Activated effector memory CD4-positive, alpha-beta T cell treated with Interleukin-2 at 50 U/mL for 16 hours (primary cell): ENCODE results near the gene SIRT5.

Source experiments
- DNase-seq: peaks from one replicate; pipeline ENCODE4 v3.0.0-alpha.2; 2020

Gene SIRT5

GRCh38 chr6:13554929-13555333 lies 19.5 kb upstream of the SIRT5 start:
- DNase-seq, result no peak

- no peak for DNase-seq
These were observed 16.6 kb upstream of the SIRT5 start for GRCh38 chr6:13557841-13558240.

- no peak for DNase-seq
These were observed 15.7 kb upstream of the SIRT5 start for GRCh38 chr6:13558718-13559117.

DNA sequence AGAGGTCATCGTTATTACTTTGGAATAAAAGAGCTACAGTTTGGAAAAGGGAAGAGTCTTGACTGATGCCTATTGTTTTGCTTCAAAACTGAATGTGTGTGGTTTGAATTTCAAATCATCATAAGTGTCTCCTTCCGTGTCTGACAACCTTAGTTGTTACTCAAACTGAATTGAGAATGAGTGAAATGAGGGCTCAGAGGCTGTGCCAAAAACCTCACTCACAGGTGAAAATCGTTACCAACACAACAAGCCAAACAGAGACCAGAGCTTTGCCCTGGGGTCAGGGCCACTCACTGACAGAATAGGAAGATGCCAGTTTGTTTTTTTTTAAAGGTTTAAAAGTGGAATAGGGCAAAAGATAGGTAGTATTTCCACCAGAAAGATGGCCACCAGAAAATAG lies 15.2 kb upstream of the SIRT5 start:
- DNase-seq, result no peak

DNA sequence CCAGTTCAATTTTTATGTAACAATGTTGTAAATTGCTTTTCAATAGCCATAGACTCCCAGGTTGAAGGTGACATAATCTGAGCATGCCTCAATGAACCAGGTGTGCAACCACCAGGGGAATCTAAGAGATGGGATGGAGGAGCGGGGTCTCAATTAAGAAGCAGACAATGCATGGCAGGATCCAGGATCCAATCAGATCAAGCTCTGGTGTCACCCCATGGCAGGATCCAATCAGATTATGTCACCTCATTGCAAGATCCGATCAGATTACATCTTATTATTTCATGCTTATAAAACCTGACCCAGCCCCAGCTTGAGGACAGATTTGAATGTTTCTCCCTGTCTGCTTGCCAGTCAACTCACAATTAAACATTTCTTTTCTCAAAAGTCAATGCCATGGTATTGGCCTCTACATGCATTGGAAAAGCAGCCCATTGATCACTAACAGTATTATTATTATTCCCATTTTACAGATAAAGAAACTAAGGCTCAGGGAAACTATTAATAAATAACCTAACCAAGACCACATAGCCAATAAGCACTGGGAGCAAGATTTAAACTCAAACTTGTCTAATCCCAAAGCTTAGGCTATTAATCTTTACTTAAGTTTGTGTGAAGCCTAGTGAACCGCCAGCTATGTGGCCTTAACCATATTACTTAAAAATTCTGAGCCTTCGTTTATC lies 14.3 kb upstream of the SIRT5 start:
- no peak for DNase-seq

DNA sequence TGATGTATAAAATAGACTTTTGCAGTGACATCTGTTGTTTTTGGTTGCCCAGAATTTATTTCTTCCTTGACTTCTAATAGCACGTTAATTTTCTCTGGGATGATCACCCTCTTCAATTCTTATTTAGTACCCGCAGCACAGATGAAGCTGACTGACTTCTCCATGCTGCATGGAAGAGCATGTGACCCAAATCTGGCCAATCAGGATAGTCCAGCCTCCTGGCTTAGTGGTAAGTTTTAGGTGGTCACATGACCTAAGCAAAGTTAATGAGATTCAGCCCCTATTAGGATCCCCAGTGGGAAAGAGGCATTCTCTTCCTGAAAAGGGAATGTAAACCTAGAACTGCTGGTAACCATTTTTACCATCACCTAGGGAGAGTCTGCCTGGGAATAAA lies 13.8 kb upstream of the SIRT5 start:
- DNase-seq, result no peak

- DNase-seq, result no peak
These were observed 12.7 kb upstream of the SIRT5 start for GRCh38 chr6:13561624-13562267.

DNA sequence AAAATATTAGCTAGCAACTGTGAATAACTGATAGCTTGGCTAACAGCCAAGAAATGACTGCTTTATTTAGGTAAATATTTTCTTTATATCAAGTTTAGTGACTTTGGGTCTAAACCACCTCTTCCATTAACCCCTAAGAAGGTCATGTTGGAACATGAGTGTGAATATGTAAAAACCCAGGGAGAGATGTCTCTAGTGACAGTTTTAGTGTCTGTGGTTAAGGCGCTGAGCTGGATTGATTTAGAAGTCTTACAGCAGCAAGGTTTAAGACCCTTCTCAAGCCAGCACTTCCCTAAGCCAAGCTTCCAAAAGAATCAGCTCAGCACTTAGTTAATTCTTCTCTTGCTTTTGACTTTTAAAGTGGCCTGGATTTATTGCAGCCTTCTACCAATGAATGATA lies 11.4 kb upstream of the SIRT5 start:
- DNase-seq, result no peak

GRCh38 chr6:13565921-13566320 lies 8.5 kb upstream of the SIRT5 start:
- no peak for DNase-seq

- DNase-seq, result no peak
These were observed 7.9 kb upstream of the SIRT5 start for GRCh38 chr6:13566500-13566899.

GRCh38 chr6:13568970-13569369 lies 5.4 kb upstream of the SIRT5 start:
- DNase-seq, result no peak

- no peak for DNase-seq
These were observed 2.2 kb upstream of the SIRT5 start for GRCh38 chr6:13572240-13572639.

DNA sequence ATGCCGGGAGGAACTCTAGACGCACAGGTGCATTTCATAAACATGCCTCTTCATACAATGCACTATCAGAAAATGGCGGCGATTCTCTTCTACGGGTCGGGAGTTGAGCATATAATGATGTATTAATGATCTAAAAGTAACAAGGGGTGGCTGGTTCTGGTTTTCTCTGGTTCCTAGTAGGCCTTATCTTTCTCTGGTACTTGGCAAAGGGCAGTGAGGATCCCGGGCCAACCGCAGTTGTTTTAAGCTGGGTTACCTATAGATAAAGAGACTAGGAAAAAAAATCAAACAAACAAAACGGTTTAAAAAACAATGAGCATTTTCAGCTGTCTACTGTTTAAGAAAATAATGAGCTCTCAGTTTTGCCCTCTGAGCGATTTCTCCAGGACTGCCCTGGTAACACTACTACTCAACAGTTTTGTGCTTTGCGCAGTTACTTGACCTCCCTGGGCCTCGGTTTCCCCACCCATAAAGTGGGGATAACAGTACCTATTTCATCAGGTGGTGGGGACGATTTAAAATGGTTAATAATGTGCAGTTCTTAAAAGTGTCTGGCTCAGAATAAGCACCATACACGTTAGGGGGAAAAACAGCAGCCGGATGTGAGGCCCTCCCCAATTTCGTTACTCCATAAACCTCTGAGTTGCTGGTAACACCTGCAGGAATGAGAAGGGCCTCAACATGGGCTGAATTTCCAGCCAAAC lies 1.3 kb upstream of the SIRT5 start:
- DNase-seq, result no peak

DNA sequence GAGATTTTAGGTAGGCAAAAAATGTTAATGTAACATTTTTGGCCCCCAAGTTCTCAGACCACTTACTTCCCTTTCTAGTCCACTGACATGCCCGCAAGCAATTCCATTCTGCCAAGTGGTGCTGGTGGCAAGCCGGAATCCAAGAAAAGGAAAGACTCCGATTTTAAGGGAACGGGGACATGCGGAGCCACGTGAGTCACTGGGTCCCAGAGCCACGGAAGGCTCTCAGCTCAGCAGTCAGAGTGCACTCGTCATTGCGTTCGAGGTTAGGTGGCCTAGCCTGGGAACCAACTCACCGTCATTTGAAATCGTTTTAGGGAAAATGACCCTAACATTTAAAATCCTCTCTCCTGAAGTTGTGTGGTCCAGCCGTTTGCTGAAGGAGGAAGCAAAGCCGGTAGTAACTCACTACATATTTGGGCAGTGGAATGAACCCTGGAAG lies 711 bp upstream of the SIRT5 start:
- DNase-seq, result no peak

DNA sequence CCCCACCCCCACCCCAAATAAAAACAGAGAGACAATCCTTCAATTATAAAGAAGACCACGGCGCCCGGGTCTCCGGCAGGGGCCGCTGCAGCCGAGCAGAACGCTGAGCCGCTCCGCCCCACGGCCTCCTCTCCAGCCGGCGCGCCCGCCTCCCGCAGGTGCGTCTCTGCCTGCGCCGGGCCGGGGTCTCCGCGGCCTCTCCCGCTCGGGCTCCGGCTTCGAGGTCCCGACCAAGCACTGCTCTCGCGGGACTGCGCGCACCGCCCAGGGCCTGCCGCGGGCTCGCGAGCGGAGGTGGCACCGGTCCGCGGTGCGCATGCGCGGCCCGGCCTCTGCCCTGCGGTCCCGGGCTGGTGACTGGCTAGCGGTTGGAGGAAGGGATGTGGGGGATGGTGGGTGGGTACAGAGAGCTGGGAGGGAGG lies 241 bp upstream of the SIRT5 start:
- DNase-seq, result peak; percentile 88

GRCh38 chr6:13575377-13575775 lies 975 bp downstream of the SIRT5 start:
- no peak for DNase-seq

- DNase-seq, result no peak
These were observed 1.6 kb downstream of the SIRT5 start for GRCh38 chr6:13576017-13576416.

- no peak for DNase-seq
These were observed 3.5 kb downstream of the SIRT5 start for GRCh38 chr6:13577926-13578325.

DNA sequence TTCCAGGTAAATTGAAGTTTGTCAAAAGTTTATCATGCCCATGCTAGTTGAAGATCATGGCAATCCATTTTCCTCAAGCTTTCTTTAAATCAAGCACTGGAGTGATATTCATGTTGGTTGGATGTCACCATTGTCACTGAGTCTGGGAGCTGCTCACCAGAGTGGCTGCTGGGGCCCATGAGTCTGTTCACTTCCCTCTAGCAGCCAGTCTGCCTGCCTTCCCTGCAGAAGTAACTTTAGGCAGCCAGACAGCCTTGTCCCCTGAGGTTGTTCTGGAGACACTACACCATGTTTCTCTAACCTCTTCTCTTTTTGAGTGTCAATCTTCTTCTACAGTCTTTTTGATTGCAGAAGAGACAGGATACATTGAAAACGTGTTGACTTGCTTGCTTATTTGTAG lies 5.5 kb downstream of the SIRT5 start:
- no peak for DNase-seq

DNA sequence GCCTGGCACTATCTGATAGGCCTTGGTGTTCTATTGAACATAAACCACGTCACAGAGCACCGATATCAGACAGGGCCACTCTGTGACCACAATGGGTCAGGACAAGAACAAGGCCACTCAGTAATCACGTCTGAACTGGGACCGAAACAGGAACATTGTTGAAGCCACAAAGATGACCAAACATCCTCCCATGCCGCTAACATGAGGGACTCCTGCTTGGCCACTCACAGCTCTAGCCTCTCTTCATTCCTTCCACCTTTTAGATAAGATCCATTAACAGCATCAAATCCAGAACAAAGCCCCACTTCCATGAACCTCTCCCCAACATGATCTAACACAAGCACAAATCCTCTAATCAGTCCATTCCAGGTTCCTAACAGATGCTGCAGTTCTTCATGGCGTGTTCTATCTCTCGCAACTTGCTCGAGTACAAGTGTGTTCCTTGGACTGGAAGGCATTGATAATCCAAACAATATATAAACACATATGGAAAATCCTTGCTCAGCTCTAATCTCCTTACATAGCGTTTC lies 7.4 kb downstream of the SIRT5 start:
- no peak for DNase-seq

DNA sequence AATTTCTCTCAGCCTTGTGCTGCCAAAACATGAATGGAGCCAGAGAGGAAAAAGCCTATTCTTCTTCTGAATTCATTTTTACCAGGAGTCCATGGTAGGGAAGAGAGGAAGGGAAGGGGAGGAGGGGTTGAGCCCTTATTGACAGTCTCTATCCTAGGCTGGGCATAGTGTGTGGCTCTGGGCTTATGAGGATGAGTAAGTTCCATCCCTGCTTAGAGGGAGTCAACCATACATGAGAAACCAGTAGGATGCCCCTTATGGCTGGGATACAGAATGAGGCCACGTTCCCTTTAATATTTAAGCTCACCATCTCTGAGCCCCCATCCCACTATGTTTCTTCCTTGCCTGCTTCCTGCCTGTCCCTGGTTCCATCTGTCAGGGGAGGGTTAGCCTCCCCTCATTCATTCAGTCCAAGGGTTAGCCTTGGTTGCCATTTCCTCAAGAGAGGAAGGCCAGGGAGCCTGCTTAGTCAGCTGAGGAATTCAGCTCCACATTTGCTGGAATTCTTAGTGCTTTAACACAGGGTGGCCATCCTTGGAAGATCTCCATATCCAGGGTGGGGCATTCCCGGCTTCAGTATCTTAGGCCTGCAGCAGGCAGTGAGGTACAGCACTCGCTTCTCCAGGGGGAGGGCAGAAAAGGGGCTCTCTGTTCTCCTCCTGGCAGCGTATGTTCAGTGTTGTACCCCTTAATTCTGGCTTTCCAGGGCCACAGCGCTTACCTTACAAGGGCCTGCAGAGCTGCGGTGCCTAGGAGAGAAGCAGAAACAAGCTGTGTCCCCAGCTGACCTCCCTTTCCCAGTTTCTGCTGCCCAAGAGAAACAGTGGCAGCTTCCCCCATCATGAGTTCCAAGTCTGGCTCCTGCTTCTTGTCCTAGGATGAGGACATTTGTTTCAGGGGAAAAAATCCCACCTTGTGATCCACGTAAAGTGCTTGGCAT lies 12.5 kb downstream of the SIRT5 start:
- no peak for DNase-seq

DNA sequence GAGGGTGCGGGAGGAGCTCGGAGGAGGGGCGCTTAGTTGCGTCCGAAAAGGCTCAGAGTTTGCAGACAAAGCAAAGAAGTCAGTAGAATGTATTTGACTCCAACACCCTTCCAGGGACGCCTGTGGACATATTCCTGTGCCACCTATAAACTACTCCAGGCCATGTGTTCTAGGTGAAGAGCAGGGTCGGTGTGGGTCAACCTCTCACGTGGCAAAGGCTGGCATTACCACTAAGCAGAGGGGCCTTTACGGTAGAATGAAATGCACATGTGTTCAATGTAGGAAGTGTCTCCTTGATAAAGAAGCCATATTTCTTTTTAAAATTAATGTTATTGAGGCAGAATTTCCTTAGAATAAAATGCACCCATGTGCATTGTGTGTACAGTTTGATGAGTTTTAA lies 15.4 kb downstream of the SIRT5 start:
- DNase-seq, result no peak
